ENCODE data around the gene KRT9. TPM values are rescaled to one million over a fixed set of nuclear protein-coding genes. Genes with fewer than 3 reads are reported as not detected.

Gene KRT9
- polyA plus RNA-seq, 3 donors, result not detected

DNA sequence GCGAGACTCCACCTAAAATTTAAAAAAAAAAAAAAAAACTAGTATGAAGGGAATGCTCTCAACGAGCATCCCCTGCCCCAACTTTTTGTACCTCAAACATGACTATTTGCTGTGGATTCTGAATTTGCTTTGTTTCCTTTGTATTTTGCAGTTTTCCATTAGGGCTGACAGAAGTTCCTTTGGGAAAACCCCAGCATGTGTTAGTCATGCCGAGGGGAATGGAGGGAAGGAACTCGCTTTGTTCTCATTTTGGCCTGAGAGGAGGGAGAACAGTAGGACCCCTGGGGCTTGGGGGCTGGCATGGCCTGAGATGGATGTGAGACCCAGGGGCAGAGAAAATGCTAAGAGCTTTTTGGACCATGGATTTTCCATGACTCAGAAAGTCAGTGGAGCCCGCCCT, 20.5 kb downstream of the KRT9 start:
- no peak overlapping the region for H3K27ac ChIP-seq (ENCODE audit: low read depth in 1 of 2, low read length in 2 of 2)
- intact Hi-C loops (cut with micrococcal nuclease), result no loop called here
- WGBS (ENCODE audit: insufficient coverage), result 93% methylated on average over 3 of the region's 5 CpGs
- H3K9ac ChIP-seq (ENCODE audit: insufficient read depth, low read length, poor library complexity, severe bottlenecking), result no peak overlapping the region
- no peaks in the 10 kb centered on the region for H3K36me3 ChIP-seq (replicated peaks in 1 of 2; ENCODE audit: control insufficient read depth in 1 of 2, insufficient read depth in 2 of 2, low read length in 2 of 2)
- TF ChIP-seq, protein P1, sequence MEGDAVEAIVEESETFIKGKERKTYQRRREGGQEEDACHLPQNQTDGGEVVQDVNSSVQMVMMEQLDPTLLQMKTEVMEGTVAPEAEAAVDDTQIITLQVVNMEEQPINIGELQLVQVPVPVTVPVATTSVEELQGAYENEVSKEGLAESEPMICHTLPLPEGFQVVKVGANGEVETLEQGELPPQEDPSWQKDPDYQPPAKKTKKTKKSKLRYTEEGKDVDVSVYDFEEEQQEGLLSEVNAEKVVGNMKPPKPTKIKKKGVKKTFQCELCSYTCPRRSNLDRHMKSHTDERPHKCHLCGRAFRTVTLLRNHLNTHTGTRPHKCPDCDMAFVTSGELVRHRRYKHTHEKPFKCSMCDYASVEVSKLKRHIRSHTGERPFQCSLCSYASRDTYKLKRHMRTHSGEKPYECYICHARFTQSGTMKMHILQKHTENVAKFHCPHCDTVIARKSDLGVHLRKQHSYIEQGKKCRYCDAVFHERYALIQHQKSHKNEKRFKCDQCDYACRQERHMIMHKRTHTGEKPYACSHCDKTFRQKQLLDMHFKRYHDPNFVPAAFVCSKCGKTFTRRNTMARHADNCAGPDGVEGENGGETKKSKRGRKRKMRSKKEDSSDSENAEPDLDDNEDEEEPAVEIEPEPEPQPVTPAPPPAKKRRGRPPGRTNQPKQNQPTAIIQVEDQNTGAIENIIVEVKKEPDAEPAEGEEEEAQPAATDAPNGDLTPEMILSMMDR (IDR thresholded peaks at IDR 0.05), result no peak
- H3K27me3 ChIP-seq (ENCODE audit: control insufficient read depth in 2 of 2, insufficient read depth in 2 of 2, low read length in 2 of 2), result peaks cover 0 to 2% of the 10 kb centered on the region in 2 donors
- no peak overlapping the region for H3K27ac Mint-ChIP-seq
- peaks cover 0 to 2% of the 10 kb centered on the region in 2 donors for H3K36me3 Mint-ChIP-seq
- H3K27me3 Mint-ChIP-seq (ENCODE audit: low read depth in 3 of 3), result peaks cover 5 to 15% (median 7%) of the 10 kb centered on the region in 3 donors
- no peaks in the 10 kb centered on the region for H3K79me2 ChIP-seq (ENCODE audit: insufficient read depth, low read length)
- no peak for DNase-seq
- no peak overlapping the region for H2AFZ ChIP-seq (ENCODE audit: insufficient read depth, low read depth, low read length, poor library complexity, severe bottlenecking)
- H3K9me3 Mint-ChIP-seq, result peaks cover 4 to 8% (median 7%) of the 10 kb centered on the region in 7 donors
- H3K4me1 Mint-ChIP-seq, result peaks cover 21% of the 10 kb centered on the region
- peaks cover 16 to 20% of the 10 kb centered on the region in 2 donors for H3K4me1 ChIP-seq (ENCODE audit: control insufficient read depth in 1 of 2, insufficient read depth in 2 of 2, low read length in 2 of 2)
- no peaks in the 10 kb centered on the region for H4K20me1 ChIP-seq (ENCODE audit: insufficient read depth, low read length)
- H3K4me2 ChIP-seq (replicated peaks; ENCODE audit: extremely low read depth, low read length, poor library complexity, severe bottlenecking), result no peak overlapping the region
- H3K9me3 ChIP-seq (replicated peaks in 1 of 2; ENCODE audit: control insufficient read depth in 1 of 2, insufficient read depth in 1 of 2, low read length in 2 of 2), result peaks cover 3 to 6% of the 10 kb centered on the region in 2 donors
- H3K4me3 ChIP-seq (replicated peaks in 1 of 3; ENCODE audit: low read depth in 2 of 3, low read length in 3 of 3), result no peak overlapping the region
- no peak overlapping the region for H3K4me3 Mint-ChIP-seq

DNA sequence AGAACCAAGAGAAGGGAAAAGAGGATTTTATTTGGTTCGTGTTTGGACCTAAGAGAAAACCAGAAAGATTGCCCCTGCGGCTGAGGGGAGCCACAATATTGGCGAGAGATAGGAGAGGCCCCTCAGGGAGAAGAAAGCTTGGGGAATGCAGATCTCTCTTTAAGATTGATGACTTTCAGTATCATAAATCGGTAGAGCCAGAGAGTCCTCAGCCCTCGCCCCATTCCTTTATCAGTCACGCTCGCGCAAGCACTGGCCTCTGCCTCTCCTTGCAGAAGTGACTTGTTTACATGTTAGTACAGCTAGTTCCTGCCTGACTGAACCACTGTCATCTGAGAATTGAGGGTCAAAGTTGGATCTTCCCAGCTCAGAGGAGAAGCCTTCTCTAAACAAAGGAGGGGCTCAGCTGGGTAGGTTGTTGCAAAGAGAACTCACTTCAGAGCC, 22.2 kb downstream of the KRT9 start:
- Mint-ChIP-seq H3K4me1 (peaks cover 21% of the 10 kb centered on the region), H3K27me3 (ENCODE audit: low read depth in 3 of 3) (peaks cover 1 to 15% (median 8%) of the 10 kb centered on the region in 3 donors), H3K4me3 (no peak overlapping the region), H3K27ac (no peak overlapping the region), H3K9me3 (peaks cover 4 to 10% (median 7%) of the 10 kb centered on the region in 7 donors), H3K36me3 (peaks cover 0 to 2% of the 10 kb centered on the region in 2 donors)
- peaks cover 3 to 7% of the 10 kb centered on the region in 2 donors for H3K9me3 ChIP-seq (replicated peaks in 1 of 2; ENCODE audit: control insufficient read depth in 1 of 2, insufficient read depth in 1 of 2, low read length in 2 of 2)
- H3K36me3 ChIP-seq (replicated peaks in 1 of 2; ENCODE audit: control insufficient read depth in 1 of 2, insufficient read depth in 2 of 2, low read length in 2 of 2), result no peaks in the 10 kb centered on the region
- no peak overlapping the region for H3K27ac ChIP-seq (ENCODE audit: low read depth in 1 of 2, low read length in 2 of 2)
- 90% methylated on average over 3 of the region's 8 CpGs for WGBS (ENCODE audit: insufficient coverage)
- H3K4me3 ChIP-seq (replicated peaks in 1 of 3; ENCODE audit: low read depth in 2 of 3, low read length in 3 of 3), result no peak overlapping the region
- no peak overlapping the region for H2AFZ ChIP-seq (ENCODE audit: insufficient read depth, low read depth, low read length, poor library complexity, severe bottlenecking)
- peaks cover 16 to 20% of the 10 kb centered on the region in 2 donors for H3K4me1 ChIP-seq (ENCODE audit: control insufficient read depth in 1 of 2, insufficient read depth in 2 of 2, low read length in 2 of 2)
- no peak overlapping the region for H3K9ac ChIP-seq (ENCODE audit: insufficient read depth, low read length, poor library complexity, severe bottlenecking)
- no peaks in the 10 kb centered on the region for H4K20me1 ChIP-seq (ENCODE audit: insufficient read depth, low read length)
- no peaks in the 10 kb centered on the region for H3K27me3 ChIP-seq (ENCODE audit: control insufficient read depth in 2 of 2, insufficient read depth in 2 of 2, low read length in 2 of 2)
- DNase-seq, result no peak
- intact Hi-C loops (cut with micrococcal nuclease), result loop anchor here (1.0 to 10.0 kb wide), 8 partner anchors 57 to 747 kb away; partner anchors contain the start of gene KRT36 (in 1 of the 2)
- no peaks in the 10 kb centered on the region for H3K79me2 ChIP-seq (ENCODE audit: insufficient read depth, low read length)
- no peak overlapping the region for H3K4me2 ChIP-seq (replicated peaks; ENCODE audit: extremely low read depth, low read length, poor library complexity, severe bottlenecking)
- TF ChIP-seq, protein P1 (IDR thresholded peaks at IDR 0.05), result no peak

Measured in CD14-positive monocyte (primary cell).